Uterus (tissue), 2 donors: ENCODE measurements around the gene SKIDA1.

ENCODE experiments used
- CTCF ChIP-seq, 4 experiments: fragments of 200-600 bp in 2 of 4; fragments of 450-650 bp in 2 of 4; sonication (generic) in 2 of 4; IDR thresholded peaks; one replicate each; pipeline ENCODE4 v1.5.1; 2016 to 2019; ENCODE audit warnings: antibody characterized with exemption in 4 of 4, mild to moderate bottlenecking in 2 of 4, moderate library complexity in 1 of 4
- POLR2A ChIP-seq, 2 donors: fragments of 450-650 bp; IDR thresholded peaks; one replicate each; pipeline ENCODE4 v1.6.1; 2016; ENCODE audit warnings: antibody characterized with exemption in 2 of 2, mild to moderate bottlenecking in 1 of 2, moderate library complexity in 1 of 2

DNA sequence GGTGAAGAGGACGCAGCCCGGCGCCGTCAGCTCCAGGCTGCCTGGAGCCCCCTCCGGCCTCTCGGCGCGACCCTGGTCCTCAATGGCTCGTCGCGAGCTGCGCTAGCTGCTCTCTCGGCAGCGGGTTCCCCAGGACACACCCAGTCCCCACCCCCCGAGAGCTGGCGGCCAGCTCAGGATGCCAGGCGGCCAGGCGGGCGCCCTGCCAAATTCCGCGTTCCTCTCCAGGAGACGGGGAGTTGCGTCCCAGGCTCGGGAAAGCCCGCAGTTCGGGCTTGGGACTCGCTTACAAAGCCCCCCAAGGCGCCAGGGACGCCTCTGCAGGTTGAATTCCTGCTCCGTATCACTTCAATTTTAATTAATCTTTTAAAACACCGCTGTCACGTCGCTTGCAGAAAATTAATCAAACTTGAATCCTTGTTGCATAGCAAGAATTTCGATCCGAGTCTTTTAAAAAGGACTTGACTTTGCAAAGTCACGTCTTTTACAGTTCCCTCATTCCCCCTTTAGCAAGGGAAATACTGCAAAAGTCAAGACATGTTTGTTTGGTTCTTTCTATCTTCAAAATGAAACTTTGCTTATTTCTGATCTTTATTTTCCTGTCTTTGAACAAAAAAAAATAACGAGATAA lies 28.2 kb downstream of the SKIDA1 start:
- no peak for TF ChIP-seq CTCF (IDR thresholded peaks at IDR 0.05)
- no peak for TF ChIP-seq POLR2A (IDR thresholded peaks at IDR 0.05)
